A673 (cell line): ENCODE results near the gene MXRA8. TPM values are rescaled to one million over a fixed set of nuclear protein-coding genes. Genes with fewer than 3 reads are reported as not detected.

Experiments
- BruUV-seq: library from RNA; stranded (reverse); fragments of 400-500 nt; replicated peaks from 2 replicates; lab custom pipeline; 2021; lab: Mats Ljungman, UMichigan
- CTCF ChIA-PET: fragments of 300-600 bp; sonication (Branson Sonifier 250); formaldehyde crosslinking; loops from one replicate; lab custom pipeline; 2022; ENCODE audit warnings: antibody characterized with exemption; lab: Charles Lee
- POLR2A ChIA-PET: fragments of 300-600 bp; sonication (Branson Sonifier 250); formaldehyde crosslinking; loops from one replicate; lab custom pipeline; 2022; ENCODE audit warnings: antibody characterized with exemption; ENCODE audit not compliant: low non-redundant PET; lab: Charles Lee
- DNase-seq: peaks from one replicate; pipeline ENCODE4 v3.0.0-alpha.2; 2015; ENCODE audit warnings: low spot score
- H3K27ac ChIP-seq: fragments of 200-600 bp; sonication (generic); 2 replicates; pipeline ENCODE4 v1.5.1; 2016; ENCODE audit warnings: mixed run types, low read depth, mild to moderate bottlenecking, mixed read lengths, antibody characterized with exemption, low read length; ENCODE audit not compliant: poor library complexity, severe bottlenecking
- H3K27me3 ChIP-seq: fragments of 200-600 bp; sonication (generic); replicated peaks from 2 replicates; pipeline ENCODE4 v1.6.1; 2017; ENCODE audit warnings: mixed run types, low read depth, mild to moderate bottlenecking, mixed read lengths, antibody characterized with exemption, low read length; ENCODE audit not compliant: insufficient read depth, poor library complexity
- H3K36me3 ChIP-seq: fragments of 200-600 bp; sonication (generic); 2 replicates; pipeline ENCODE4 v1.6.1; 2016; ENCODE audit warnings: mixed run types, mild to moderate bottlenecking, mixed read lengths, antibody characterized with exemption, low read length; ENCODE audit not compliant: insufficient read depth, poor library complexity, severe bottlenecking
- H3K4me1 ChIP-seq: fragments of 200-600 bp; sonication (generic); 2 replicates; pipeline ENCODE4 v1.6.1; 2017; ENCODE audit warnings: mixed run types, mild to moderate bottlenecking, mixed read lengths, antibody characterized with exemption, low read length; ENCODE audit not compliant: insufficient read depth, poor library complexity, severe bottlenecking
- H3K4me3 ChIP-seq: fragments of 200-600 bp; sonication (generic); 2 replicates; pipeline ENCODE4 v1.5.1; 2016; ENCODE audit warnings: low read depth, mixed run types, mild to moderate bottlenecking, mixed read lengths, low read length; ENCODE audit not compliant: poor library complexity, severe bottlenecking
- H3K9me3 ChIP-seq: fragments of 200-600 bp; sonication (generic); 2 replicates; pipeline ENCODE4 v1.6.1; 2016; ENCODE audit warnings: mixed run types, low read depth, mild to moderate bottlenecking, mixed read lengths, antibody characterized with exemption, low read length; ENCODE audit not compliant: poor library complexity, severe bottlenecking
- CTCF ChIP-seq: fragments of 300-800, 200-600 bp; sonication (generic); conservative IDR thresholded peaks from 2 replicates; pipeline ENCODE4 v1.5.1; 2017; ENCODE audit warnings: low read depth, mild to moderate bottlenecking, antibody characterized with exemption, low read length, moderate library complexity, mixed read lengths
- EZH2 ChIP-seq: fragments of 200-600 bp; sonication (generic); IDR thresholded peaks from 2 replicates; pipeline ENCODE4 v1.6.1; 2017; ENCODE audit warnings: borderline replicate concordance, low read depth, mild to moderate bottlenecking, mixed read lengths, antibody characterized with exemption, low read length; ENCODE audit not compliant: poor library complexity, severe bottlenecking
- intact Hi-C: fragments of 100-400 bp; cut with micrococcal nuclease; formaldehyde crosslinking; loops from one replicate; pipeline ENCODE4 v1.10.0; 2022; ENCODE audit not compliant: unreplicated experiment
- total RNA-seq: library from RNA; stranded (reverse); gene quantifications from 2 replicates; pipeline ENCODE4 v1.2.3, GENCODE V29; 2021

Gene MXRA8
- total RNA-seq, 1 experiment from 2014 or later = 0.73 TPM

DNA sequence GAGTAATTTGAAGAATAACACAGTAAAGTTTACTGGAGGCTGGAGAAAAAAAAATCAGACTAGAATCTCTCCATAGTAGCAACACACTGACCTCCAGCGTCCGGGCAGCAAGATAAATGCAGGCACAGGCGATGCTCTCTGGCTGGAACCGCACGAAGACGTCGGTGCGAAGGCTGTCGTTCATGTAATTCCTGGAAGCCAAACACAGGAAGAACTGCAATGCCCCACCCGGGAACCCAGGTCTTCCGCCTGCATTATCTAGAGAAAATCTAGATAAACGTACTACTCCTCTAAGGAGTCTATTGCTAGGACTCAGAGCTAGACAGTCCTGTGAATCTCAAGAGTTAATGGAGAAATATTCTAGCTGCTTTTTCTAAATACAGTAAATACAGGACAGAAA is 32.3 kb upstream of the MXRA8 start:
- POLR2A ChIA-PET = interaction anchor here (0.7 kb wide), 1 partner anchor 15 kb away, joined by 3 read pairs; no protein-coding TSS in a partner anchor
- TF ChIP-seq CTCF (no peak), EZH2 (no peak)
- H3K9me3 ChIP-seq = no peaks in the 10 kb centered on the region
- H3K27ac ChIP-seq = no peak overlapping the region
- H3K36me3 ChIP-seq = peaks cover 98% of the 10 kb centered on the region
- H3K4me1 ChIP-seq = no peaks in the 10 kb centered on the region
- CTCF ChIA-PET = interaction anchor here (0.9 kb wide), 1 partner anchor 15 kb away, joined by 3 read pairs; no protein-coding TSS in a partner anchor
- no peaks in the 10 kb centered on the region for H3K27me3 ChIP-seq
- no peak for DNase-seq
- no peak overlapping the region for H3K4me3 ChIP-seq
- no TSS peak for BruUV-seq
- intact Hi-C loops = no loop called here

DNA sequence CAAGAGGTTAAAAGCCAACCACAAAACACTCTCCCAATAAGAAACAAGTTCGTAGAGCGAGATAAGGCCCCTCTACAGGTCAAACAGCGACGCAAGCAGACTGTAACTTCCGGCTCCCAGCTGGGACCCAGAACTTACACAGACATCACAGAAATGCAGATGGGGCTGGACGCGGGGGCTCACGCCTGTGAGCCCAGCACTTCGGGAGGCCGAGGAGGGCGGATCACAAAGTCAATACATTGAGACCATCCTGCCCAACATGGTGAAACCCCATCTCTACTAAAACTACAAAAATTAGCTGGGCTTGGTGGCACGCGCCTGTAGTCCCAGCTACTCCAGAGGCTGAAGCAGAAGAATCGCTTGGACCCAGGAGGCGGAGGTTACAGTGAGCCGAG is 29.7 kb upstream of the MXRA8 start:
- TF ChIP-seq CTCF = no peak
- no peak for TF ChIP-seq EZH2
- POLR2A ChIA-PET = no interaction called here
- intact Hi-C loops = no loop called here
- DNase-seq = no peak
- no TSS peak for BruUV-seq
- peaks cover 76% of the 10 kb centered on the region for H3K36me3 ChIP-seq
- H3K27ac ChIP-seq = no peak overlapping the region
- no peaks in the 10 kb centered on the region for H3K4me1 ChIP-seq
- H3K9me3 ChIP-seq = no peaks in the 10 kb centered on the region
- CTCF ChIA-PET = interaction anchor here (0.6 kb wide), 1 partner anchor 134 kb away, joined by 3 read pairs; no protein-coding TSS in a partner anchor
- H3K4me3 ChIP-seq = no peak overlapping the region
- no peaks in the 10 kb centered on the region for H3K27me3 ChIP-seq

DNA sequence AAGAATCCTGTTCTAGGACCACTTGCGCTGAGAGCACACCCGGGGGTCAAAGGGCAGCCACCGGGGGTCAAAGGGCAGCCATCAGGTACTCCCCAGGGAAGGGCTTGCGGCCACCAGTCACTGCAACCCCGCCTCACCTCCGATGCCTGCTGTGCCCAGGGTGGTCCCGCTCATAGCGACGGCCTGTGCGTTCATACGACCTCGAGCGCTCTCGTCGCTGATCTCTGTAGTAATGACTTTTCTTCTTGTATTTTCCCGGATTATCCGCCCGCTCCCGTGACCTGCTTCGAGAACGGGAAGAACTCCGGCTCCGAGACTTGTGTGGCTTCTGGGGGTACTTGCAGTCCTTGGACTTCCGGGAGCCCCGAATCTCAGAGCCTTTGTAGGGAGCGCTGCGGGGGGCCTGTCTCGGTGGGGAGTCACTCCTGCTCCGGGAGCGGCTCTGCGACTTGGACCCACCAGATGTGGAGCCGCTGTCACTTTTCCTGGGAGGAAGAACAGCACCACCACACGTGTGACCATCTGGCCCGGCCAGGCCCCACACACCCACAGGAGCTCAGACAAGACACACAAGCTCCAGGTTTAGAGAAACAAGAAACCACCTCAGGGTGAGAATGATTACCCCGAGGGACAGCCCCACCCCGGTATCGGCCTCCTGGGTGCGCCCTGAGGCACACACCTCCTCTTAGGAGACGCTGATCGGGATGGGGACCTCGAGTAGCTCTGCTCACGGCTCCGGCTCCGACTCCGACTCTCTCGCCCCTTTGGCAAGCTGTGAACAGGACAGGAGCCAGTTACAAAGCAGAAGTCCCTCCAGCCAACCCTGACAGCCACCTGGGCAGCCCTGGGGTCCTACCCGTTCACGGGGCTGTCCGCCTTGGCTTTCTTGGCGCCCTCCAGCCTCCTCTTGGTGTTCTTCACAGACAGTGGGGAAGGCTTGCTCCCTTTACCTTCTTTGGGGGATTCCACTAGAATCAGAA is 29.0 kb upstream of the MXRA8 start:
- Histone ChIP-seq H3K4me3 (no peak overlapping the region), H3K27ac (no peak overlapping the region), H3K36me3 (peaks cover 69% of the 10 kb centered on the region), H3K9me3 (no peaks in the 10 kb centered on the region), H3K27me3 (no peaks in the 10 kb centered on the region), H3K4me1 (no peaks in the 10 kb centered on the region)
- no peak for TF ChIP-seq CTCF
- no peak for TF ChIP-seq EZH2
- intact Hi-C loops = no loop called here
- DNase-seq = no peak
- ChIA-PET POLR2A (no interaction called here), CTCF (no interaction called here)
- no TSS peak for BruUV-seq
